Mucosa of stomach (tissue), 1 donor: ENCODE measurements around the gene SLC38A9.
A peak's percentile ranks its signal among the peaks of the same experiment; 100 is the strongest.
"Not testable (repeated sequence)": the region's sequence is repeated elsewhere in the genome, so short reads cannot be mapped to it uniquely, and the experiment has no call there.

ENCODE experiments used
- H3K27me3 ChIP-seq: one replicate; pipeline ENCODE4 v1.7.0; 2013; ENCODE audit warnings: mild to moderate bottlenecking, low read length; ENCODE audit not compliant: control insufficient read depth, insufficient read depth
- H3K36me3 ChIP-seq: one replicate; pipeline ENCODE4 v1.7.0; 2013; ENCODE audit warnings: low read length; ENCODE audit not compliant: control insufficient read depth, insufficient read depth
- H3K4me1 ChIP-seq: one replicate; pipeline ENCODE4 v1.7.0; 2013; ENCODE audit warnings: mild to moderate bottlenecking, low read length; ENCODE audit not compliant: control insufficient read depth, insufficient read depth
- H3K4me3 ChIP-seq: one replicate; pipeline ENCODE4 v1.7.0; 2013; ENCODE audit warnings: low read length
- H3K9ac ChIP-seq: one replicate; pipeline ENCODE4 v1.7.0; 2013; ENCODE audit warnings: mild to moderate bottlenecking, low read length, moderate library complexity
- H3K9me3 ChIP-seq: one replicate; pipeline ENCODE4 v1.7.0; 2013; ENCODE audit warnings: mild to moderate bottlenecking, low read length, moderate library complexity; ENCODE audit not compliant: control insufficient read depth
- donor health status: Pancreatic carcinoma.

The SLC38A9 gene, protein sequence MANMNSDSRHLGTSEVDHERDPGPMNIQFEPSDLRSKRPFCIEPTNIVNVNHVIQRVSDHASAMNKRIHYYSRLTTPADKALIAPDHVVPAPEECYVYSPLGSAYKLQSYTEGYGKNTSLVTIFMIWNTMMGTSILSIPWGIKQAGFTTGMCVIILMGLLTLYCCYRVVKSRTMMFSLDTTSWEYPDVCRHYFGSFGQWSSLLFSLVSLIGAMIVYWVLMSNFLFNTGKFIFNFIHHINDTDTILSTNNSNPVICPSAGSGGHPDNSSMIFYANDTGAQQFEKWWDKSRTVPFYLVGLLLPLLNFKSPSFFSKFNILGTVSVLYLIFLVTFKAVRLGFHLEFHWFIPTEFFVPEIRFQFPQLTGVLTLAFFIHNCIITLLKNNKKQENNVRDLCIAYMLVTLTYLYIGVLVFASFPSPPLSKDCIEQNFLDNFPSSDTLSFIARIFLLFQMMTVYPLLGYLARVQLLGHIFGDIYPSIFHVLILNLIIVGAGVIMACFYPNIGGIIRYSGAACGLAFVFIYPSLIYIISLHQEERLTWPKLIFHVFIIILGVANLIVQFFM

DNA sequence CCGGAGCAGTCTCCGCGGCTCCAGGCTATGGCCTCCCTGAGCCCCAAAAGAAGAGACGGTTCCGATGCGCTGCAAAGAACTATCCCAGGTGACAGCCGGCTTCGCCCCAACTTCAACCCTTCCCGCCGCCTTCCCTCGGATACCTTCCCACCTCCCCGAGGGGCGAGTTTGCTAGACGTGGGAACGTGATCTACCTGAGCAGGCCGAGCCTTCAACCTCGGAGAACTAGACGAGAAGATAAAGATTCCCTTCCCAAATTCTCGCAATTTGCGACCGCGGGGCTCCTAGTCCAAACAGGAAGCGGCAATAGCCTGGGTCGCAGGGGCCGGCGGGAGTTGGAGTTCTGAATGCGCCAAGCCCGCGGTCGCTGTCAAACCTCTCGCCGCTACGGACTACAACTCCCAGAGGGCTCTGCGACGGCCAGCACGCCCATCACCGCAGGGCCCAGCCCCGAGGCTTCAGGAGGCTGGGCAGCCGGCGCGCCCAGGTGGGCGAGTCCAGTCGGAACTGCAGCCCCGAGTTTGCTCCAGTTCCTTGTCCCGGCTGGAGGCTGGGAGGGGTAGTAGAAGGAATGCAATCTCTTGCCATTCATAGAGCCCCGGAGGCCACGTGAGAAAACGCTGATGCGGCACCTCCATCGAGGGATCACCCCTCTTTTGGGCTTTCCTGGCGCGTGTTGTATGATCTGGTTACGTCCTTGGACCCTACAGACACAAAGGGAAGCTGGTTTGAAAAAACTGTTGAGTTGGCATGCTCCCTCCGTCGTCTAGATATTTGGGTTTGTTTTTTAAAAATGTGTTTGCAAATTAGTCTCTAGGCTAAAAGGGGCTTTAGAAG is at the start of gene SLC38A9:
Gene SLC38A9, minus strand, starts transcription at position 302 of the 837 bp plus-strand sequence. CDS start 14,366 bp downstream, outside the sequence.
- Histone ChIP-seq H3K27me3 (no peaks in the 10 kb centered on the region), H3K36me3 (no peaks in the 10 kb centered on the region), H3K4me1 (peaks cover 11% of the 10 kb centered on the region), H3K4me3 (peak within 1 kb of the TSS; percentile 100), H3K9ac (peak within 1 kb of the TSS; percentile 97), H3K9me3 (no peaks in the 10 kb centered on the region)

DNA sequence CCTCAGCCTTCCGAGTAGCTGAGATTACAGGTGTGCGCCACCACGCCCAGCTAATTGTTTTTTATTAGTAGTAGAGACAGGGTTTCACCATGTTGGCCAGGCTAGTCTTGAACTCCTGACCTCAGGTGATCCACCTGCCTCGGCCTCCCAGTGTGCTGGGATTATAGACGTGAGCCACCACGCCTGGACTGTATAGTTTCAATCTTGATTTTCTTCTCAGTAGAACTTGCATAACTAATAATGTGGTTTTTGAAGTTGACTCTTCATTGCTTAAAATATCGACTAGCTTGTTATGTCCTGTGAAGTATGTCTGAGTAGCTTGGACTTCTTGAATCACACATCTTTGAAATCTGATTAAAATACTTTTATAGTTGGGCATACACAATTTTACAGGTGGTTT is 49.6 kb upstream of the SLC38A9 start:
- H3K27me3 ChIP-seq, H3K4me1 ChIP-seq, H3K36me3 ChIP-seq, H3K4me3 ChIP-seq, H3K9ac ChIP-seq, H3K9me3 ChIP-seq: not testable (repeated sequence)

DNA sequence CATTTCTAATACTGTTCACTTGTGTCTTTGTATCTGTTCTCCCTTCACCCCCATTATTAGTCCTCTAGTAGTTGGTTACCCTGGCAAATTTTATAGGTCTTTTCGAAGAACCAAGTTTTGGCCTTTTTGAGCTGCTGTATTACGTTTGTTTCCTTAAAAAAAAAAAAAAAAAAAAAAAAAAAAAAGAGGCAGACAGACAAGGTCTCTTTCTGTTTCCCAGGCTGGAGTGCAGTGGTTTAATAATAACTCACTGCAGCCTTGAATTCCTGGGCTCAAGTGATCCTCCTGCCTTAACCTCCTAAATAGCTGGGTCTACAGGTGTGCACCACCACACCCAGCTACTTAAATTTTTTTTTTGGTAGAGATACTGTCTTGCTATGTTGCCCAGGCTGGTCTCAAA is 46.6 kb upstream of the SLC38A9 start:
- H3K27me3 ChIP-seq: peaks cover 13% of the 10 kb centered on the region
- no peaks in the 10 kb centered on the region for H3K36me3 ChIP-seq
- H3K9ac ChIP-seq: no peak overlapping the region
- no peak overlapping the region for H3K4me3 ChIP-seq
- peaks cover 5% of the 10 kb centered on the region for H3K4me1 ChIP-seq
- no peaks in the 10 kb centered on the region for H3K9me3 ChIP-seq

DNA sequence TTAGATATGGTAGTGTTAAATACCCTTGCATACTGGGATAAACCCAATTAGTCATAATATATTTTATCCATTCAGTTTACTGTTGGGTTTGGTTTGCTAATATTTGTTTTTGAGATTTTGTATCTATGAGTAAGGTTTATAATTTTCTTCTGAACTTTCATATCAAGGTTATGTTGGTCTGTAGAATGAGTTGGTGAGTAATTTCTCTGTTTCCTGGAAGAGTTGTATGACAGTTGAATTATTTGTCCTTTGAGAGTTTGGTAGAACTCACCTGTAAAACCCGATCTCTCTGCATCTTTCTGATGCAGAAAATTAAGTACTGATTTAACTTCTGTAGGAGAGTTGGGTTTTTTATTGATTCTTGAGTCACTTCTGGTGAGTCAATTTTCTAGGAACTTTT is 46.1 kb upstream of the SLC38A9 start:
- Histone ChIP-seq H3K4me3 (no peak overlapping the region), H3K9me3 (no peaks in the 10 kb centered on the region), H3K4me1 (peaks cover 5% of the 10 kb centered on the region), H3K9ac (no peak overlapping the region), H3K27me3 (peaks cover 13% of the 10 kb centered on the region), H3K36me3 (no peaks in the 10 kb centered on the region)

DNA sequence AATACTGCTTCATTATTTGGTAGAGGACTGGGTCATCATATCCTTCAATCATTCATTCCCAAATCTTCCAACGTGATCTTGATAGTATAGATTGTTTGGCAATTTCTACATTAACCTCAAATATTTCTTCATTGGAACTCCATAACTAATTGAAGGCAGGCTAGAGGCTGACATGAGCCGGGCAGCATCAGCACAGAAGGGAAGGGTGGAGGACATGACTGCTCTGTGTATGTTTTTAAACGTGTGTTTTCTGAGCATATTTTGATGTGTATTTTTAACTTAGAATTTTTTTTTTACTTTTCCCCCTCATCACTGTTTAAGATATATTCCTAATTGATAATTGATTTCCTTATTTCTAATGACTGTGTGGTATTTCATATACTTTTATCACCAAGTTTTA is 38.4 kb upstream of the SLC38A9 start:
- H3K36me3 ChIP-seq: no peaks in the 10 kb centered on the region
- H3K9me3 ChIP-seq: no peaks in the 10 kb centered on the region
- no peaks in the 10 kb centered on the region for H3K4me1 ChIP-seq
- H3K27me3 ChIP-seq: peaks cover 8% of the 10 kb centered on the region
- no peak overlapping the region for H3K4me3 ChIP-seq
- H3K9ac ChIP-seq: no peak overlapping the region

DNA sequence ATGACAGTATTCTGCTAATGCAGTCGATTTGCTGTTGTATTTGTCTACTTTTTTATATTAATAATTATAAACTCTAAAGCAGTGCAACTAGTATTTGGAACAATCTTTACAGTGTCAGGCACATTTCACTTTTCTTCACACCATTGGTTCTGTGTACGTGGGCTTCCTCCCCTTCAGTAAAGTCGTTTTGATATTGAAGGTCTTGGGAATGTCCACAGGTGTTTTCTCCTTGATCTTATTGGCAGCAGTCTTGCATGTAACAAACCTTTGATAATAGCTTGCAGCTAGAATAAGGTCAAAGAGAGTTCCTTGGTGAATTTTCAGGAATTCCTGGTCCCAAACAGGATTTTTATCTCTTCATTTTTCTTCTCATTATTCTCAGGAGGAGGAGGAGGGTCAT is 37.9 kb upstream of the SLC38A9 start:
- H3K9me3 ChIP-seq: no peaks in the 10 kb centered on the region
- no peaks in the 10 kb centered on the region for H3K36me3 ChIP-seq
- no peaks in the 10 kb centered on the region for H3K4me1 ChIP-seq
- H3K27me3 ChIP-seq: peaks cover 8% of the 10 kb centered on the region
- no peak overlapping the region for H3K9ac ChIP-seq
- H3K4me3 ChIP-seq: no peak overlapping the region

DNA sequence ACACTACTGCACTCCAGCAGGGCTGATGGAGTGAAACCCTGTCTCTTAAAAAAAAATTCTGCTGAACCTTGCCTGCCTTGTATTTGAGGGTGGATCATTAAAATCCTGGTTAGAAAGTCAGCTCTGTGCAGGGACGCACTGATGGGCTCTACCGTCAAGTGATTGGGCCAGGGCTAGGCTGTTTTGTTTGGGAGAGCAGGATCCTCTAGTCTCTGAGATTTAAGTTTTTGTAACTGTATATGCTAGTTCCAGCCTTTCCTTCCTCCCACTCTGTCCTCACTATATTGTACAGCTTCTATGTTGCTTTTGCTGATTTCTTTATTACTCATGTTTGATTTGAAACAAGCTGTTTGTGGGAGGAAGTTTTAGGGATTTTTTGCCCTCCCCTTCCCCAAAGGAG is 37.3 kb upstream of the SLC38A9 start:
- H3K9ac ChIP-seq: no peak overlapping the region
- no peaks in the 10 kb centered on the region for H3K36me3 ChIP-seq
- no peak overlapping the region for H3K4me3 ChIP-seq
- H3K4me1 ChIP-seq: no peaks in the 10 kb centered on the region
- H3K27me3 ChIP-seq: peaks cover 8% of the 10 kb centered on the region
- H3K9me3 ChIP-seq: no peaks in the 10 kb centered on the region

DNA sequence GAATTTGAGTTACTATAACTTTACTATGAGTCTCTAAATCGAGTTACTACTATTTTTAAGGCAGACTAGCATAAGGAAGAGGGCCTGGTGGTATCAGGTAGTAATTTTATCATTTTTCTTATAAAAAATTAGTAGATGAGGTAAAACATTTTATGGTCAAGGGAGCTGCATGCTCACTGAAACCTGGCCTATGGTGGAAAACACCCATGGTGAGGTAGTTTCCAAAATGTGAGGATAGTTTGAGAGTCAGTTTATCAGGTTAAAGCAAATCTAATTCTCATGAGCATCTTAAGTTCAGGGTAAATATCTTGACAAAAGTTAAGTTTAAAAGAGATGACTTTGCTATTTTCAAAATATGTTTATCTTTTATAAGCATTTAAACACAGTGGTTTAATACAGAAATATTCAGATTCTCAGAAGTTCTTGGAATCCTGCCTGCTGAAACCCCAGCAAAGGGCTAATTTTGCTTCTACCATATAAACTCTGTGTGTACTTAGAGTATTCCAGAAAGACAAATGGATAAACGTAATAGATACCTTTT is 35.7 kb upstream of the SLC38A9 start:
- H3K27me3 ChIP-seq: peaks cover 8% of the 10 kb centered on the region
- no peak overlapping the region for H3K9ac ChIP-seq
- no peaks in the 10 kb centered on the region for H3K4me1 ChIP-seq
- H3K4me3 ChIP-seq: no peak overlapping the region
- no peaks in the 10 kb centered on the region for H3K36me3 ChIP-seq
- no peaks in the 10 kb centered on the region for H3K9me3 ChIP-seq

DNA sequence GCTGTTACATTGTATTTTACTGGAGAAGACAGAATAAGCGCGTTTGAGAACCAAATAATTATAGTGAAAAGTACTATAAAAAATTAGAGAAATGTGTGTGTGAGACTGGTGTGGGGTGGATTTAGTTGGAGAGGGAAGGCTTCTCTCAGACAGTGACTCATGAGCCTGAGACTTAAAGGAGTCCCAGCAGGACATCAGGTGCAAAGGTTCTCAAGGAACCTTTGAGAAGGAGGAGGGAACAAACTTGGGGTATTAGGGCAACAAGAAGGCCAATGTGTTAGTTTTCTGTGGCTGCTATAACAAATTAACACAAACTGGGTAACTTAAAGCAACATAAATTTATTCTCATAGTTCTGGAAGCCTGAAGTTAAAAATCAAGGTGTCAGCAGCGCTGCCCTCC is 30.7 kb upstream of the SLC38A9 start:
- Histone ChIP-seq H3K4me3 (no peak overlapping the region), H3K9ac (no peak overlapping the region), H3K4me1 (no peaks in the 10 kb centered on the region), H3K27me3 (peaks cover 3% of the 10 kb centered on the region), H3K36me3 (no peaks in the 10 kb centered on the region), H3K9me3 (no peaks in the 10 kb centered on the region)

DNA sequence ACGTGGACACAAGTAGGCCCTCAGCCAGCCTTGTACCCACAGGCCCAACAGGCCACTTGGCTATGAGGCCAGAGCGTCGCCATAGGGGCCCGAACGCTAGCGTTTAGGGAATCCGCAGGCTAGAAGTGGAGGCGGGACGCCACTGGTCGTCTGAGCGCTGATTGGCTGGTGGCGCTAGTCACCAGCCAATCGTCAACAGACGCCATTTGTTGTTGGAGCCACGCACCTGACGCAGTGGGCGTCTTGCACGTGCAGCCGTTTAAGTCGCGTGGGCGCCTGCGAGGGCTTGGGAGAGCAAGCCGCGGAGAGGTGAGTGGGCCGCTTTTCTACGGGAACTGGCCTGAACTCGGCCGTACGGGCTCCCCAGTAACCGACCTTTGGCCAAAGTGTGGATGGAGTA is 25.7 kb upstream of the SLC38A9 start, which contains the start of gene DDX4:
Gene DDX4, plus strand, starts transcription at position 269 of the 400 bp plus-strand sequence. CDS start 903 bp downstream, outside the sequence.
- Histone ChIP-seq H3K27me3 (peaks cover 2% of the 10 kb centered on the region), H3K36me3 (no peaks in the 10 kb centered on the region), H3K4me3 (no peak within 1 kb of the TSS), H3K9ac (no peak within 1 kb of the TSS), H3K4me1 (no peaks in the 10 kb centered on the region), H3K9me3 (no peaks in the 10 kb centered on the region)

DNA sequence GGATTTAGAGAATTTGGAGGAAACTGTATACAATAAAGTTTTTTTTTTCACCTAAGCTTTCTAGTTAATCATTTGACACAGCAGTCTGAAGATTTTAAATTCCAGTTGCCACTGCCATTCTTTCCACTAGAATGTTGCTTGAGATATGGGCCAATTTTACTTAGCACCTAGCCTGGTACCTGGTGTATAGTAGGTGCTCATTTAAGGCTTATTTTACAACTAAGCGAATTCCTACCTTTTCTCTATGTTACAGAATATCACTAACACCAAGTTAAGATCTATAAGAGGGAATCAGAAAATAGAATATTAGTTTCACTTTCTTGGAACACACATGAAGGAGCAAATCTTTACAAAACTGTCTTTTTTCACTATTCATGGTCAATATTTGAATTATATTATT is 22.5 kb upstream of the SLC38A9 start:
- Histone ChIP-seq H3K27me3 (no peaks in the 10 kb centered on the region), H3K36me3 (no peaks in the 10 kb centered on the region), H3K9ac (no peak overlapping the region), H3K4me1 (no peaks in the 10 kb centered on the region), H3K4me3 (no peak overlapping the region), H3K9me3 (no peaks in the 10 kb centered on the region)

DNA sequence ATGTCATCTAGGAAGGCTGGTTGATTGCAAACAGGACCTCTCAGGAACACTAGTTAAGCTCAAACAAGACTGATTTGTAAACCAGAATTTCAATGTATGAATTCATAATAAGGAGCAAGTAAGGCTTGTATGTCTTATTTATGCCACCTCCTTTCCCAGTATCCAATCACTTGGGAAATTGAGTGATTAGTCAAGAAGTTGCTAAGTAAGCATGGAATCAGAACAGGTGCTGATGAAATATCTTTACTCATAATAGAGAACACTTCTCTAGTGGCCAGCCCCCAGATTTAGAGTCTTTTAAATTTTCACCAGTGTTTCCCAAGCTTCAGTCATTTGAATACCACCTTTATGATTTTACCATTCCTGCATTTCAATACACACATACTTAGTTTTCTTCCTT is 20.5 kb upstream of the SLC38A9 start:
- Histone ChIP-seq H3K27me3 (no peaks in the 10 kb centered on the region), H3K36me3 (no peaks in the 10 kb centered on the region), H3K4me3 (no peak overlapping the region), H3K9ac (no peak overlapping the region), H3K9me3 (no peaks in the 10 kb centered on the region), H3K4me1 (no peaks in the 10 kb centered on the region)
